ENCODE results near the gene ROCK2.

GRCh38 chr2:11235583-11235982, 108.9 kb downstream of the ROCK2 start:
- TF ChIP-seq NR3C1 (CRISPR knock-in tag; conservative IDR thresholded peaks at IDR 0.05; ENCODE audit: low read depth) (no peak), JUN (CRISPR knock-in tag; IDR thresholded peaks at IDR 0.05) (no peak), ZBTB21 (CRISPR knock-in tag; IDR thresholded peaks at IDR 0.05; ENCODE audit: borderline replicate concordance) (no peak), ZNF281 (CRISPR knock-in tag; IDR thresholded peaks at IDR 0.05) (no peak), FOXK1 (CRISPR knock-in tag; IDR thresholded peaks at IDR 0.05) (no peak), NR2C2 (CRISPR knock-in tag; IDR thresholded peaks at IDR 0.05) (no peak), USF1 (CRISPR knock-in tag; IDR thresholded peaks at IDR 0.05) (no peak), NR1H2 (CRISPR knock-in tag; IDR thresholded peaks at IDR 0.05) (no peak), CREB1 (CRISPR knock-in tag; IDR thresholded peaks at IDR 0.05) (no peak)
- TF ChIP-seq, protein P1, sequence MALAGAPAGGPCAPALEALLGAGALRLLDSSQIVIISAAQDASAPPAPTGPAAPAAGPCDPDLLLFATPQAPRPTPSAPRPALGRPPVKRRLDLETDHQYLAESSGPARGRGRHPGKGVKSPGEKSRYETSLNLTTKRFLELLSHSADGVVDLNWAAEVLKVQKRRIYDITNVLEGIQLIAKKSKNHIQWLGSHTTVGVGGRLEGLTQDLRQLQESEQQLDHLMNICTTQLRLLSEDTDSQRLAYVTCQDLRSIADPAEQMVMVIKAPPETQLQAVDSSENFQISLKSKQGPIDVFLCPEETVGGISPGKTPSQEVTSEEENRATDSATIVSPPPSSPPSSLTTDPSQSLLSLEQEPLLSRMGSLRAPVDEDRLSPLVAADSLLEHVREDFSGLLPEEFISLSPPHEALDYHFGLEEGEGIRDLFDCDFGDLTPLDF (CRISPR knock-in tag; IDR thresholded peaks at IDR 0.05) = no peak
- TF ChIP-seq, protein P2, sequence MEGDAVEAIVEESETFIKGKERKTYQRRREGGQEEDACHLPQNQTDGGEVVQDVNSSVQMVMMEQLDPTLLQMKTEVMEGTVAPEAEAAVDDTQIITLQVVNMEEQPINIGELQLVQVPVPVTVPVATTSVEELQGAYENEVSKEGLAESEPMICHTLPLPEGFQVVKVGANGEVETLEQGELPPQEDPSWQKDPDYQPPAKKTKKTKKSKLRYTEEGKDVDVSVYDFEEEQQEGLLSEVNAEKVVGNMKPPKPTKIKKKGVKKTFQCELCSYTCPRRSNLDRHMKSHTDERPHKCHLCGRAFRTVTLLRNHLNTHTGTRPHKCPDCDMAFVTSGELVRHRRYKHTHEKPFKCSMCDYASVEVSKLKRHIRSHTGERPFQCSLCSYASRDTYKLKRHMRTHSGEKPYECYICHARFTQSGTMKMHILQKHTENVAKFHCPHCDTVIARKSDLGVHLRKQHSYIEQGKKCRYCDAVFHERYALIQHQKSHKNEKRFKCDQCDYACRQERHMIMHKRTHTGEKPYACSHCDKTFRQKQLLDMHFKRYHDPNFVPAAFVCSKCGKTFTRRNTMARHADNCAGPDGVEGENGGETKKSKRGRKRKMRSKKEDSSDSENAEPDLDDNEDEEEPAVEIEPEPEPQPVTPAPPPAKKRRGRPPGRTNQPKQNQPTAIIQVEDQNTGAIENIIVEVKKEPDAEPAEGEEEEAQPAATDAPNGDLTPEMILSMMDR (IDR thresholded peaks at IDR 0.05) = no peak
- TF ChIP-seq, protein P3, sequence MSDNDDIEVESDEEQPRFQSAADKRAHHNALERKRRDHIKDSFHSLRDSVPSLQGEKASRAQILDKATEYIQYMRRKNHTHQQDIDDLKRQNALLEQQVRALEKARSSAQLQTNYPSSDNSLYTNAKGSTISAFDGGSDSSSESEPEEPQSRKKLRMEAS (CRISPR knock-in tag; IDR thresholded peaks at IDR 0.05) = no peak
- TF ChIP-seq, protein P4, sequence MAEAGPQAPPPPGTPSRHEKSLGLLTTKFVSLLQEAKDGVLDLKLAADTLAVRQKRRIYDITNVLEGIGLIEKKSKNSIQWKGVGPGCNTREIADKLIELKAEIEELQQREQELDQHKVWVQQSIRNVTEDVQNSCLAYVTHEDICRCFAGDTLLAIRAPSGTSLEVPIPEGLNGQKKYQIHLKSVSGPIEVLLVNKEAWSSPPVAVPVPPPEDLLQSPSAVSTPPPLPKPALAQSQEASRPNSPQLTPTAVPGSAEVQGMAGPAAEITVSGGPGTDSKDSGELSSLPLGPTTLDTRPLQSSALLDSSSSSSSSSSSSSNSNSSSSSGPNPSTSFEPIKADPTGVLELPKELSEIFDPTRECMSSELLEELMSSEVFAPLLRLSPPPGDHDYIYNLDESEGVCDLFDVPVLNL (CRISPR knock-in tag; IDR thresholded peaks at IDR 0.05; ENCODE audit: borderline replicate concordance, low read depth) = no peak

Measured in WTC11 (cell line).